GM19452 (cell line): ENCODE results near the gene SPTBN1.
A peak's percentile ranks its signal among the peaks of the same experiment; 100 is the strongest.

ENCODE experiments used
- ATAC-seq: cut with Tn5 transposase; IDR thresholded peaks from one replicate; pipeline ENCODE4 v1.9.1; 2021; ENCODE audit not compliant: unreplicated experiment

SPTBN1 gene

DNA sequence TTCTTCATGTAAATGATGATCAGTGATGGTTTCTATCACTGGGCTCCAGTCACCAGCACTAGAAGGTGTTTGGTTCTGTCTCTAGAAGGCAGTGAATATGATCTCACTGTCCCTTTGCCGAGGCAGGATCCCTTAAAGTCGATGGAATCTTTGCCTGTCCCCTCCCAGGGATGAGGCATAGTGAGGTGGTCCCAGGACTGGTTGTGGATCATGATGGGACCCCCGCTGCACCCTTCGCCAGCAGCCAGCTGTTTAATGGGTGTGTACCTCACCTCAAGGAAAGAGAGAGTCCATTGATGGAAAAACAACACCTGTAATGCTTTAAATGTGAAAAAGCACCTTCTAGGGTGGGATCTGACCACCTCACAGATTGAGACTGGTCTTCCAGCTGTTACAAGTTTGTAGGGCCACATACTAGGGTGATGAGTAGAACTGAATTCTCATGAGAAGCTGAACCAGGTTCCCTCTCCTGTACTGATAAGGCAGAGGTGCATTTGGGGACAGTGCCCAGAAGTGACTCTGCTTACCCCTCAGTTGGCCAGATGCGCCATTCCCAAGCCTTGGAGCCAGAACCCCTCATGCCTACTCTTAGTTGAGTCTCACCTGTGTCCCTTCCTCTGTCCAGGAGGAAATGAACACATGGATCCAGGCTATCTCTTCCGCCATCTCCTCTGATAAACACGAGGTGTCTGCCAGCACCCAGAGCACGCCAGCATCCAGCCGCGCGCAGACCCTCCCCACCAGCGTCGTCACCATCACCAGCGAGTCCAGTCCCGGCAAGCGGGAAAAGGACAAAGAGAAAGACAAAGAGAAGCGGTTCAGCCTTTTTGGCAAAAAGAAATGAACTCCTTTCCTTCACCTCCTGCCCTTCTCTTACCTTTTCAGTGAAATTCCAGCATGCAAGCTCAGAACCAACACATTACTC lies 211.9 kb downstream of the SPTBN1 start:
- ATAC-seq: no peak

DNA sequence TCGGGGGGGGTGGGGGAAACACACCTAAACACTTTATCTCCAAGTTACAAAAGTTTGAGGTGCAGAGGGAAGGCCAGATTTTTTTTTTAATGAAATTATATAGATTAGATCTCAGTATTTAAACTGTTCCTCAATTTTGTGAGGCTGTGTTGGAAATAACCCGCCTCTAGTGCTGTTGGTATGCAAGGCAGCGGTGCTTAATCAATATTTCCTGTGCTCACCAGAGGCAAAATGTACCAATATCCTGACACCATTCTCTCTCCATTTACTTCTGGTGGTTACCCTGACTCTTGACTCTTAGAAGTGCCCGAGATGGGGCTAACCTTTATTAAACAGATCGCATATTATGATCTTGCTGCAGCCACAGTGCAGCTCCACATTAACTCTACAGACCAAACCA lies 212.6 kb downstream of the SPTBN1 start:
- no peak for ATAC-seq

DNA sequence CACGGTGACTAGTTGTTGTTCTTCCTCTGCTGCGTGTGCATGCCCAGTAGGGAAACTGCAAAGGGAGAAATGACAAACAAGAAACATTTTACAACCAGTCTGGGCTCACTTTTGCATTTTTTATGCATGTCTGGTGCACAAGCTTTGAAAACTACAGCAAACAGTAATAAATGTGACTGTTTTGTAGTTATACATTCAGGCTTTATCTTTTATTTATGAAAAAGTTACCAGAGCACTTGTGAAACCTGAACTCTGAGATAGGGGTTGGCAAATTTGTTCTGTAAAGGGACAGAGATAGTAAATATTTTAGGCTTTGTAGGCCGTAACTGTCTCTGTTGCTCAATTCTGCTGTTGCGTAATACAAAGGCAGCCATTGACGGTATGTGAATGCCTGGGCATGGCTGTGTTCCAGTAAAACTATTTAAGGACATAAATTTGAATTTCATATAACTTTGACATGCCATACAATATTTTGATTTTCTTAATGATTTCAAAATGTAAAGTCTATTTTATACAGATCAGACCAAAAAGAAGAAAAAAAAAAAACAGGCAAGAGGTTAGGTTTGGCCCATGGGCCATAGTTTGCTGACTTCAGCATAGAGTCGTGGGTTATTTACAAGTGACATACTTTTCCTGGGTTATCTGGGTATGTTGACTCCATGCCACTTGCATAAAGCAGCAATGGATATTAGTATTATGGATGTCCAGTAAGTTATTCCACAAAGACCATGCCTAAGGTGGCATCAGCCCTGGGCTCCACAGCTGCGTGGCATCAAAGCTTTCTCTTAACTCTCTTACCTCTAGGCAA lies 213.8 kb downstream of the SPTBN1 start:
- no peak for ATAC-seq

DNA sequence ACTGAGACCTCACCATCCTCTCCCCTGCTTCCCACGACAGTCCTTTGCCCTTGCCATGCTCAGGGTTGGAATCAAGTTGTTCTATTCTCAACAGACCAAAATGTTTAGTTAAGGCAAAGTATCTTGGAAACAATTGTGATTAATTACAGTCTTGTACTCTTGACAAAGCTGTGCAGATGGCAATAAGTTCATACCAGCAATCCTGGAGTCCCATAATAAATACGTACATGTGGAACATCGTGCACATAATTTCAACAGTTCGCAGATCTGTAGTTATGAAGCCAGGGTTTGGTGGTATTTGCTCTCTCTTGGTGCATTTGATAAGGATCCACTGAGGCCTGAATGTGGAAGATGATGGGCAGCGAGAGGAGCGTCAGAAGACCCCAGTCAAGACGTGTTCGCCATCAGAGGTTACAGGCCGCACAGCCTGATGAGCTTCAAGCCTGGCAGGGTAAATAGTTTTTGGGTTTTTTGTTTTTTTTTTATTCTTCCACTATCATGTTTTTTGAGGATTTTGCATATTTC lies 214.4 kb downstream of the SPTBN1 start:
- no peak for ATAC-seq

DNA sequence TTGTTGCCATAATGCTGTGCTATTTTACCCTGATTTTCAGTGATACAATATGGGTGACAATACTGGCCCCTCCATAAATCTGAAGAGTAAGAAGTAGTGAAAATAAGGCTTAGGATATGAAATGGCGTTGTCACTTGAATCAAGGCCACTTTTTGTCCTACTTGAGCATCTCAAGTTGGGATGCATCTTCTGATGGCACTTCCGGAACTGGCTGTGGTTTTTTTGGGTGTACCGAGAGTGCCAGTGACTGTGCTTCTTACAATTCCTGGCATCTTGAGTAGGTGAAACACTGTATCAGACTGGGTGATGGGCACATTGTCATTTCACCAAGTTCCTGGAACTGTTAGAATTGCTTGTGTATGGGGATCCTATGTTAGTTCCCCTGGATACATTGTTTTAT lies 214.9 kb downstream of the SPTBN1 start:
- no peak for ATAC-seq

DNA sequence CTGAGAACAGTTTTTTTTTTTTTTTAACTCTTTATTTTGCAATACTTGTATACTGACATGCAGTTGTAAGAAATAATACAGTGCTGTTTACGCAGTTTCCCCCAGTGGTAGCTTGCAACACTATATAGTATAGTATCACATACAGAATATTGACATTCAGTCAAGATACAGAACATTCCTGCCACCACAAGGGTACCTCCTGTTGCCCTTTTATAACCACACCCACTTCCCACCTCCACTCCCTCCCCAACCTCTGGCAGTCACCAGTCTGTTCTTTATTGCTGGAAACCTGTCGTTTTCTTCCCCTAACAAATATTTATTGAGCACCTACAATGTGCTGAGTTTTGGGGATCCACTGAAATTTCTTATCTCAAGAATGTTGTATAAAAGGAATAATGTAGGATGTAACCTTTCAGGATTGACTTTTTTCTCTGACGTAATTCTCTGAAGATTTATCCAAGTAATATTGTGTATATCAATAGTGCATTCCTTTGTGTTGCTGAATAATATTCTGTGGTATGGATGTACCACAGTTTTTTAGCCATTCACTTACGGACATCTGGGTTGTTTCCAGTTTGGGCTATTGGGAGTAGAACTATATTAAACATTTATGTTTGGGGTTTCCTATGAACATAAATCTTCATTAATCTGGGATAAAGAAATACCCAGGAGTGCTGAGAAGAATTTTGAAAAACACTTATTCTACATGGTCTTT lies 215.9 kb downstream of the SPTBN1 start:
- ATAC-seq: no peak

DNA sequence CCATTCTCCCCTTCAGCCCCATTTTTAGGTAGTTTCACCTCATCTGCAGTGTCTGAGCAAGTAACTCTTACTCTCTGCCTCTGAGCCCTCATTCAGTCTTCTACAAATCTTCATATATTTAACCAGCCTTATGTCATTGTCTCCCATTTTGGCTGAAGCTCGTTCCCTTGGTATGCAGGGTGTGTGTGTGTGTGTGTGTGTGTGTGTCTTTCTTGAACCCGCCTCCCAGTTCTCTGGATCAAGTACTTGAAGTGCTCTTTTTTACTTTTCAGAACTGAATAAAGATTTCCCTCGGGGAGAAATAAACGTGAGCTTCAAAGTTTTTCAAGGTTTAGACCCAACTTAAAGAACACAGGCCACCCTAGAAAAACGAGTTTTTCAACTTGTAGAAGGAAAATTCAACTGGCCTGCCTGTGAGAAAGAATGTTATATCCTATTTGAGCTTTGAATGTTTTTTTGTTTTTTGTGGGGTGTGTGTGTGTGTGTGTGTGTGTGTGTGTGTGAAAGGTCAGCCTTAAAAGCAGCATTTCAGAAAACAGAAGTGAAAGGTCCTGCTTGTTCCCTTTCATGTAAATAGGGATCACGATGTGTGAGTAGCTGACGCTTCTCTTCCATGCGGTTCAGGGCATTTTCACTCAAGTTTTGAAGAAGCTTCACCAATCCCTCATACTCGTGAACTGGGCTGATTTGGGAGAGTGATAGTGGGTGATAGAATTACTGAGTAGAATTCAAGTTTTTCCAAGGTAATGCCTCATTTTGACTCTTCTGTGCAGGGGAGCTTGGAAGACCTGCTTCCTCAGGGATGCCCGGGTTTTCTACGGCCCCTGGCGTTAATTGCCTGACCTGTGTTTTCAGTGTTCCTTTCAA lies 216.7 kb downstream of the SPTBN1 start:
- peak; percentile 53 for ATAC-seq

DNA sequence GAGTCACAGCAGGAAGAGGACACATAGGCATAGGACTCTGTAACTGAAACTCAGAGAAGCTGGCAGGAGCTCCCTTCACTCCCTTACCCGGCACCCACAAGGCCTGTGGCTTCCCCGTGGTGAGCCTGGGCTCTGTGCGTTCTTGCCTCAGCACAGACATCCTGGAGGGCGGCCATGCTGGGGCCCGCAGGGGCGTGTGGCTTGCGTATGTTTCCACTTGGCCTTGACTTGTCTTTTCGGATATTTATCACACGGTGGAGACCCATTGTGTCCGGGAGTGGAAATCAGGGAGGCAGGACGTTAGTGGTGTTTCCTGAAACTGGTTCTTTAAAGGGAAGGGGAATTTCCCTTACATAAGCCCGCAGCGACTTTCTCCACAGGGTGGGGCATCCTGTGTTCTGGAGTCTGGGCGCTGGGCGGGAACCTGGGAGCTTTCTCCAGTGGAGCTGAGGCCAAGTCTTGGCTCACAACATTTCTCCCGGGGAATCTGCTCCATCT lies 217.4 kb downstream of the SPTBN1 start:
- peak; percentile 41 for ATAC-seq

DNA sequence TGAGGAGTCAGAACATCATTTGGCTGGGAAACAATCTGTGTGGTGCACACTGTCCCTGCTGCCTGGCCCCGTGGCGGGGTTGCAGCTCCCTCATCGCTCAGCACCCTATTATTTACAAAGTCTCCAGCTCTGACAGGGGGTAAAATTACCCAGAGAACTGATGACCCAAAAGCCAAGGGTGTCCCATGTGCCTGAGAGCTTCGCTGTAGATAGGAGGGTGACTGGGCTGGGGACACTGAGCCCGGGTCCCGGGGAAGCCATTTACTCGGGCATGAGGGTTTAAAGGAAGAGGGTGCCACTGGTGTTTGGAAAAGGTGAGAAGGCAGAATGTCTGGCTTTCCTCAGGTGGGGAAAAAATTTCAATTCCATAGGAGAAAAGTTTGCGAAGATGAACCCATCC lies 219.2 kb downstream of the SPTBN1 start:
- no peak for ATAC-seq

DNA sequence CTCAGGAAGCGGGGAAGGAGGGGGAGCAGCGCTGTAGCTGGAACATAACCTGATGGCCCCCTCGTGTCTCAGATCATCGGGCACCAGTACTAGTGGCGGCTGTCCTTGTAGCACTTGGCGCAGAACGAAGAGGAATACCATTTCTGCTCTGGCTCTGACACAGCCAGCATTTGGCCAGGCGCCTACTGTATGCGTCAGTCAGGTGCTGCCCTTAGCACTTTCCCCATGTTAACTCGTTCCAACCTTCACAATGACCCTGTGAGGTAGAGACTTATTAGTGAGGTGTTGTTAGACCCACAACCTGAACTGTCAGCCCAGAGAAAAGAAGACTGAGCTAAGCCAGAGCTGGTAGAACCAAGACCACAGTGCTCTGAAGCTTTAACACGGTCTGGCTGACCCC lies 219.6 kb downstream of the SPTBN1 start:
- ATAC-seq: no peak

DNA sequence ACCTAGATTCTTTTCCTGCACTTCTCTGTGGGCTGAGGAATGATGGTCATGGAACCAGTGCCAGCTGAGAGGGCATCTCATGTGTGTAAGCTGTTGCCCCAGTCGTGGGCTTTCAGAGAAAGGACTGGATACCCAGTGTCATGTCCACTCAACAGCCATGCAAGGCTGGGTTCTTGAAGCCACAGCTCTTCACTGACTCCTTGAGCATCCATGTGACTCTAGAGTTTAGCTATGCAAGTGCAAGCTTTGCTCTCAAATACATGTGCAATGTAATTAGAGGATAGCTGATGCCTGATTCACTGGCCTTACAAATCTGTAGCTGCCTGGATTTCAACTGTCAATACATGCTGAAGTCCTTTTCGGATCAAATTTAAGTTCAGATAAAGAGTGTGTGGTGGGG lies 220.5 kb downstream of the SPTBN1 start:
- ATAC-seq: no peak

DNA sequence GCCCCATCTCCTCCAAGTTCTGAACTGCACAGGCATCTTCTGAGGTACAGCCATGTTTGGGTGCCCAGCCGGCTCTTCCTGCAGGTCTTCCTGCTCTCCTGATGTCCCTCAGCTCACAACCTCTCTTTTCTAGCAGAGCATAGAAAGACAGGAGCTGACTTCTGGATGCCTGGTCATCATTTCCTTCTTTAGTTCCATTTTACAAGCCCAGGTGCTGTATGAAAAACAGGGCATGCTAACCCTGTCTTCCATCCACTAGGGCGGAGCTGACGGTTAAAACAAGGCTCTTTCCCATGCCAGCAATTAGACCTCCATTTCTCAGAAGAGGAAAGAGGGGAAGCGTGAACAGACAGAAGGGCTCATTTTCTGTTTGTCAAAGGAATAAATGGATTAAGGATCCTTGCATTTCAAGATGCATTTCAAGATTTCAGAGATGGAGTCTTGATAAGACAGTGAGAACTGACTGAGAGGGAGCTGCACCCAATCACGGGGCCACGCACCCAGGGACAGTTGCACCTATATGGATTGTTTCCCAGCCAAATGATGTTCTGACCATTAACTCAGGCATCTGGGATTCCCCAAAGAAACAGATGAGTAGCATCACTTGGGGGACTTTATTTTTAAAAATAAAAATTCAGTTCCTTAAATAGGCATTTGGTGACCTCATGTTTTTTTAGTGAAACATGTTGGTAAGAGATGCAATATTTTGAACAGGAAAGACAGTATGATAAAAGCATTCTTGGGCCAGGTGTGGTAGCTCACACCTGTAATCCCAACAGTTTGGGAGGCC lies 221.5 kb downstream of the SPTBN1 start:
- ATAC-seq: no peak

DNA sequence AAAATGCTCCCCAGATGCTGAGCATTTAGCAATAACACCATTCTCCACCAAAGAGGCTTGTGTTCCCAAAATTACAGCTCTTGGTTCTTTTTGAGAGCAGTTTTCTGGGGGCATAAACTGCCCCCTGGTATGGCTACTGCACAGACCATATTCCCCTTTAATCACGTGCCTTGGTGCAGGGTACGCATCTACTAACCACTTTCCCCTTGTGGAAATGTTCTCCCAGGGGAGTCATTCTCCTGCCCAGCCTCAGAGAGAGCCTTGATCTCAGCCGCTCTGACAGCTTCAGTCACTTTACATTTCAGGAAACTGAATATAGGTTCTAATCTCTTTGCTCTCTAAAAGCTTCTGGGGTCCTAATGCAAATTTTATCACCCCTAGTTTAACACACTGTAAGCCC lies 222.6 kb downstream of the SPTBN1 start:
- ATAC-seq: no peak

DNA sequence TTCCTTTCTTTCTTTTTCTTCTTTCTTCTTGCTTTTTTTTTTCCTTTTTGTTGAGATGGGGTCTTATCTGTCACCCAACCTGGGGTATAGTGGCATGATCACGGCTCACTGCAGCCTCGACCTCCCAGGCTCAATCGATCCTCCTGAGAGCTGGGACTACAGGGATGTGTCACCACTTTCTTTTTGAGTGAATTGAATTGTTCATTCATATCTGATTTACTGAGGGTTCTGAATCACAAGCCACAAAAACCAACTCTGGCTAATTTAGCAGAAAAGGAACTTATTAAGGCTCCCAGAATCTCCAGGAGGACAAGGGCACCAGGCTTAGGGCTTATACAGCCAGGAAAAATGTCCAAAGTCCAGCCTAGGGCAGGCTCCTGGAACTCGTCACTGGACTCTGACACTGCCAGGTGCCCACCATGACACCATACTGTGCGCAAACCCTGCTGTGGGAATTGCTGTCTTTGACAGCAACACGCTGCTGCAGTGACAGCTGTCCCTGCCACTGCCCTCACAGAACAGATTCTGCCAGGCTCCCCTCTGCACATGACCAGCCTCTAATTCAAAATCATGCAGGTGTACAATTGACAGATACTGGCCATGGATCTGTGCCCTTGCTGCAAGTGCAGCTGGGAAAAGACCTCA lies 224.4 kb downstream of the SPTBN1 start:
- peak; percentile 69 for ATAC-seq

DNA sequence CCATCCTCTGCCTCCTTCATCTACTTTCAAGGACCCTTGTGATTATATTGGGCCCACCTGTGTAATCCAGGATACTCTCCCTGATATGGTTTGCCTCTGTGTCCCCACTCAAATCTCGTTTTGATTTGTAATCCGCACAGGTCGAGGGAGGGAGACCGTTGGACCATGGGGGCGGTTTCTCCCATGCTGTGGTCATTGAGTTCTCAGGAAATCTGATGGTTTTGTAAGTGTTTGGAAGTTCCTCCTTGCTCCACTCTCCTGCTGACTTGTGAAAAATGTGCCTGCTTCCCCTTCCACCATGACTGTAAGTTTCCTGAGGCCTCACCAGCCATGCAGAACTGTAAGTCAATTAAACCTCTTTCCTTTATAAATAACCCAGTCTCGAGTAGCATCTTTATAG lies 225.3 kb downstream of the SPTBN1 start:
- no peak for ATAC-seq

DNA sequence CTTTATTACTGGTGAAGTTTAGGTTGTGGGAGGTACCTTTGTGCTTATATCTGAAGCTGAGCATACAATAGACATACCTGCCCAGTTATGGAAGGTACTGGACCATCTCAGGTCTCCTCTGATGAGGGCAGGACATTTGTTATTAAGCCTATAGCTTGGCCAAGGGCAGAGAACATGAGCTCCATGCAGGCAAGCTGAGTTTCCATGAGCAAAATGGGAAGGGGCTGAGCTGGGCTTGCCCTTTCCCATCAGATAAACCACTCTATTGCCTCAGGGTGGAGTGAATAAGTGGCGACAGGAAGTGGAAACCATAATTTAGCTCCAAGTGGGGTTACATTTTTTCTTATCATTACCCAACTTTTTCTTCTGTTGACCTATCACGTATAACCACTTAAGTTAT lies 227.5 kb downstream of the SPTBN1 start:
- no peak for ATAC-seq

DNA sequence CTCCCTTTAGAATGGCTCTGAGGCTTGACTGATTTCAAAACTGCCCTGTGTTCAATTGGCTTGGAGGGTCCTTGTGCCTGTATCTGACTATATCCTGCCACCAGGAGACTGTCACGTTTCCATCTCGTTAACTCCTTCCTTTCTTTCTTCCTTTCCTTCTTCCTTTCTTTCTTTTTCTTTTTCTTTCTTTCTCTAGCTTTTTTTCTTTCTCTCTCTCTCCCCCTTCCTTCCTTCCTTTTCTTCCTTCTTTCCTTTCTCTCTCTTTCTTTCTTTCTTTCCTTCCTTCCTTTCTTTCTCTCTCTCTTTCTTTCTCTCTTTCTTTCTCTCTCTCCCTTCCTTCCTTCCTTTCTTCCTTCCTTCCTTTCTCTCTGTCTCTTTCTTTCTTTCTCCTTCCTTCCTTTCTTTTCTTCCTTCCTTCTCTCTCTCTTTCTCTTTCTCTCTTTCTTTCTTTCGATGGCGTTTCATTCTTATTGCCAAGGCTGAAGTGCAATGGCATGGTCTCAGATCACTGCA lies 229.2 kb downstream of the SPTBN1 start:
- no peak for ATAC-seq

DNA sequence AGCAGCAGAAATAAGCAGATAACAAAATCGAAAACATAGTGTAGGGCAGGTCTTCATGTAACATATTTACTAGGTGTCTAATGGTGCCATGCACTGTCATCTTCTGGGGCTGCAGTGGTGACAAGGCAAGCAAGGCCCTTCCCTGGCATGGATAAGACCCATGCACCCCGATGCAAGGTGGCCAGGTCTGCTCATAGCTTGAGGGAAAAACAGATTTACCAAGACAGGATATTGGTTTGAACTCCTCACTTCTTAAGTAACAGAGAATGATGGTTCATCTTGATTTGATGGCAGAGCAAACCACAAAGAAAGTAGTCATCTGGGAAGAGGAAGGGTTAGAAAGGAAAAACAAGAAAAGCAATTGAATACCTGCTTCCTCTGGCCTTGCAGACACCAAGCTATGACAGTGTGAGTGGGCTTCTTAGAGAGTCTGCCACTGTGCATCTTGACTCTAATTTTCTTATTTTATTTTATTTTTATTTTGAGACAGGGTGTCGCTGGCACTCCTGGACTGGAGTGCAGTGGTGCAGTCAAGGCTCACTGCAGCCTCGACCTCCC lies 231.5 kb downstream of the SPTBN1 start:
- ATAC-seq: no peak
